Karpas-422 (cell line): Measurements from ENCODE around the gene ZNF683. TPM values are rescaled to one million over a fixed set of nuclear protein-coding genes. Genes with fewer than 3 reads are reported as not detected.
"Not testable (repeated sequence)": the region's sequence is repeated elsewhere in the genome, so short reads cannot be mapped to it uniquely, and the experiment has no call there.

Source experiments
- DNase-seq: peaks from one replicate; pipeline ENCODE4 v3.0.0-alpha.2; 2015
- H2AFZ ChIP-seq: fragments of 200-600 bp; sonication (generic); 2 replicates; pipeline ENCODE4 v1.6.1; 2014; ENCODE audit warnings: antibody characterized with exemption, low read length, mixed read lengths
- H3K27ac ChIP-seq: fragments of 200-600 bp; sonication (generic); 2 replicates; pipeline ENCODE4 v1.5.1; 2014; ENCODE audit warnings: mild to moderate bottlenecking, low read length, moderate library complexity
- H3K27me3 ChIP-seq: fragments of 200-600 bp; sonication (generic); 2 replicates; pipeline ENCODE4 v1.6.1; 2014; ENCODE audit warnings: low read length, mixed read lengths
- H3K36me3 ChIP-seq: fragments of 200-600 bp; sonication (generic); 2 replicates; pipeline ENCODE4 v1.6.1; 2014; ENCODE audit warnings: low read length, mixed read lengths; ENCODE audit not compliant: insufficient read depth
- H3K4me1 ChIP-seq: fragments of 200-600 bp; sonication (generic); 2 replicates; pipeline ENCODE4 v1.6.1; 2014; ENCODE audit warnings: mild to moderate bottlenecking, low read length, mixed read lengths
- H3K4me2 ChIP-seq: fragments of 200-600 bp; sonication (generic); 2 replicates; pipeline ENCODE4 v1.6.1; 2014; ENCODE audit warnings: low read length, low read depth, mild to moderate bottlenecking; ENCODE audit not compliant: poor library complexity, severe bottlenecking
- H3K4me3 ChIP-seq: fragments of 200-600 bp; sonication (generic); 2 replicates; pipeline ENCODE4 v1.5.1; 2014; ENCODE audit warnings: mild to moderate bottlenecking, antibody characterized with exemption, low read length, mixed read lengths
- H3K79me2 ChIP-seq: fragments of 200-600 bp; sonication (generic); 2 replicates; pipeline ENCODE4 v1.6.1; 2014; ENCODE audit warnings: mild to moderate bottlenecking, low read length, mixed read lengths
- H3K9ac ChIP-seq: fragments of 200-600 bp; sonication (generic); 2 replicates; pipeline ENCODE4 v1.6.0; 2014; ENCODE audit warnings: low read length
- H3K9me2 ChIP-seq: fragments of 200-600 bp; sonication (generic), shearing (Covaris generic); replicated peaks from 2 replicates; pipeline ENCODE4 v1.6.0; 2014; ENCODE audit warnings: mild to moderate bottlenecking, low read length, moderate library complexity; ENCODE audit not compliant: insufficient read depth
- H3K9me3 ChIP-seq: fragments of 300-700, 200-600 bp; sonication (generic); 2 replicates; pipeline ENCODE4 v1.6.1; 2014; ENCODE audit warnings: low read length, mixed read lengths
- H4K20me1 ChIP-seq: fragments of 200-600 bp; sonication (generic); 2 replicates; pipeline ENCODE4 v1.6.1; 2014; ENCODE audit warnings: mild to moderate bottlenecking, antibody characterized with exemption, low read length, low read depth; ENCODE audit not compliant: insufficient read depth
- total RNA-seq: library from RNA; depleted of rRNA; stranded (reverse); fragments of >200 nt; shearing (Covaris generic); gene quantifications from 2 replicates; pipeline ENCODE4 v1.2.3, GENCODE V29; 2014; ENCODE audit warnings: low replicate concordance

ZNF683 gene
- total RNA-seq, 1 experiment from 2014 or later: not detected

GRCh38 chr1:26376050-26376449 is 3.5 kb upstream of the ZNF683 start:
- Histone ChIP-seq H3K9me3 (no peaks in the 10 kb centered on the region), H3K4me1 (no peaks in the 10 kb centered on the region), H3K4me3 (no peak overlapping the region), H3K4me2 (no peak overlapping the region), H3K9ac (no peak overlapping the region), H4K20me1 (no peaks in the 10 kb centered on the region), H3K27me3 (no peaks in the 10 kb centered on the region), H2AFZ (no peak overlapping the region), H3K9me2 (no peaks in the 10 kb centered on the region), H3K79me2 (no peaks in the 10 kb centered on the region), H3K36me3 (no peaks in the 10 kb centered on the region), H3K27ac (no peak overlapping the region)
- DNase-seq: no peak

DNA sequence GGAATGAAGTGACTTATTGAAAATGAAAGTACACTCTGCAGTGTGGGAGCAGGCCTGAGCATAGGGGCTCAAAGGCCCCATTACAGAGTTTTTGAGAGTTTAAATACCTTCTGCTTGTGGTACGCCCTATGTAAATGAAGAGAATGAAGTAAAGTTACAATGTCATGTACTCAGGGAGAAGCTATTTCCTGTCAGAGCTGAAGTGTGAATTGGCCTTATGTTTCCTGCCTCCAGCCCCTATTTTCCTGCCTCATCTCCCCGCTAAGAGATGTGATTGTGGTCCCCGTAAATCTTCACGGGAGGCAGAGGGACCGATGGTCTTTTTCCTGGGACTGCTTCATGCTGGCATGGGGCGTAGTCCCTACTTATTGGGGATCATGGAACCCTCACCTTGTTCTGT is 2.5 kb upstream of the ZNF683 start:
- no peak for DNase-seq

DNA sequence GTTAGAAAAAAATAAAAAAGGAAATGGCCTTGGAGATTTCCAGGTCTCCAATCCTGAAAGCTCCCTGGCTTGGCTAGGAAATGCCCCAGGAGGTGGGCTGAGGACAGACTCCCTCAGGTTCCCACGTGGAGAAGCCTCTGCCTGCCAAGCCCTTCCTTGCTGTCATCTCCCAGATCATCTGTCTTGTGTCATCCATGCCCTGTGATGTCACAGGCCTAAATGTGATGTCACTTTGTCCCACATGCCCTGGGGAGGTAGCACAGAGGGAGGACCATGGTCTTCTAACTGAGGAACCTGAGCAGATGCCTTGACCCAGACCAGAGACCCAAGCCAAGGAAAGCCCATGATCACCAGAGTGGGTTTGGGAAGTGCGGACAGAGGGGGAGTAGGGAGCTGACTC is 1.8 kb upstream of the ZNF683 start:
- not testable (repeated sequence) for H3K9me2 ChIP-seq, H3K79me2 ChIP-seq, H2AFZ ChIP-seq, H3K27me3 ChIP-seq, H3K9me3 ChIP-seq, H3K9ac ChIP-seq, H4K20me1 ChIP-seq, H3K27ac ChIP-seq, H3K36me3 ChIP-seq, H3K4me2 ChIP-seq, H3K4me1 ChIP-seq, H3K4me3 ChIP-seq, DNase-seq

More for the DNA sequence above, 2.5 kb upstream of the ZNF683 start:
- Histone ChIP-seq H3K9me3 (no peaks in the 10 kb centered on the region), H3K4me1 (no peaks in the 10 kb centered on the region), H3K27me3 (no peaks in the 10 kb centered on the region), H2AFZ (no peak overlapping the region), H3K4me2 (no peak overlapping the region), H3K9me2 (no peaks in the 10 kb centered on the region), H4K20me1 (no peaks in the 10 kb centered on the region), H3K9ac (no peak overlapping the region), H3K4me3 (no peak overlapping the region), H3K27ac (no peak overlapping the region), H3K79me2 (no peaks in the 10 kb centered on the region), H3K36me3 (no peaks in the 10 kb centered on the region)

GRCh38 chr1:26373789-26374188 is 1.2 kb upstream of the ZNF683 start:
- no peaks in the 10 kb centered on the region for H3K9me3 ChIP-seq
- H3K79me2 ChIP-seq: no peaks in the 10 kb centered on the region
- H3K27me3 ChIP-seq: no peaks in the 10 kb centered on the region
- H3K27ac ChIP-seq: no peak overlapping the region
- no peak overlapping the region for H3K4me3 ChIP-seq
- H3K9me2 ChIP-seq: no peaks in the 10 kb centered on the region
- no peak overlapping the region for H3K4me2 ChIP-seq
- no peak for DNase-seq
- no peaks in the 10 kb centered on the region for H3K36me3 ChIP-seq
- no peaks in the 10 kb centered on the region for H4K20me1 ChIP-seq
- H3K9ac ChIP-seq: no peak overlapping the region
- H3K4me1 ChIP-seq: no peaks in the 10 kb centered on the region
- H2AFZ ChIP-seq: no peak overlapping the region

- Histone ChIP-seq H3K4me3 (no peak overlapping the region), H2AFZ (no peak overlapping the region), H4K20me1 (no peaks in the 10 kb centered on the region), H3K9me3 (no peaks in the 10 kb centered on the region), H3K36me3 (no peaks in the 10 kb centered on the region), H3K9me2 (no peaks in the 10 kb centered on the region), H3K27me3 (no peaks in the 10 kb centered on the region), H3K9ac (no peak overlapping the region), H3K4me1 (no peaks in the 10 kb centered on the region), H3K79me2 (no peaks in the 10 kb centered on the region), H3K4me2 (no peak overlapping the region), H3K27ac (no peak overlapping the region)
- DNase-seq: no peak
Observed at GRCh38 chr1:26373281-26373680, 731 bp upstream of the ZNF683 start.

- DNase-seq: no peak
- no peaks in the 10 kb centered on the region for H3K4me1 ChIP-seq
- H3K79me2 ChIP-seq: no peaks in the 10 kb centered on the region
- H3K27ac ChIP-seq: no peak overlapping the region
- no peaks in the 10 kb centered on the region for H3K27me3 ChIP-seq
- H3K9me3 ChIP-seq: no peaks in the 10 kb centered on the region
- no peak overlapping the region for H3K9ac ChIP-seq
- H3K4me2 ChIP-seq: no peak overlapping the region
- H3K4me3 ChIP-seq: no peak overlapping the region
- no peaks in the 10 kb centered on the region for H4K20me1 ChIP-seq
- no peak overlapping the region for H2AFZ ChIP-seq
- no peaks in the 10 kb centered on the region for H3K9me2 ChIP-seq
- no peaks in the 10 kb centered on the region for H3K36me3 ChIP-seq
Observed at GRCh38 chr1:26372039-26372438, 511 bp downstream of the ZNF683 start.

DNA sequence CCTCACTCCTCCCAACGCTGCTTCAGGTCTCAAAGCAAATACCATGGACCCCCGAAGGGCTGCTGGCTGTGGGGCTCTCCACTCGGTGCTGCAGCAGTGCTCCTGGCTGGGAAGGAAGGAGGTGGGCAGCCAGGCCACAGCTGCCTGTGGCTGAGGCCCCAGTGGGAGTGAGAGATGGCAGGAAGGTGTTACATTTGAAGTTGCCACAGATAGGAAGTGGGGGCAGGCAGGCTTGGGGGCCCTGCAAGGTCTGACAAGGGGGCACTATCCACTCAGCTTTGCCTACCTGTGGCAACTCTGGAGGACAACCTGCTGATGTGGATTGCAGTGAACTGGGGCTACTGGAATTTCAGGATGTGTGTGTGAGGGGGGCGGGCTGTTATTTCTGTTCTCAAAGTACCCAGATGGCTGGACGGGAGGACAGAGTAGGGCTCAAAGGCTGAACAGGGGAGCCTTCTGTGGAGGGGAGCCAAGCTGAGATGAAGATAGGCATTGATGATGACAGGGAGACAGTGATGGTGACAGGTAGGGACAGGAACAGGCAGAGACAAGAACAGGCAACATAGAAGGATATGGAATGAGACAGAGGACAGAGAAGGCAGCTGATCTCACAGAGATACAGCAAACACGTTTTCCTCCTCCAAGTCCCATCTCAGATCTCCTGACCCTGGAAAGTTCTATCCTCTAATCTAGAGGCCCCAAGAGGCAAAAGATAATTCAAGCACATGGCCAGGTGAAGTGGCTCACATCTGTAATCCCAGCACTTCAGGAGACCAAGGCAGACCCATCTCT is 1.8 kb downstream of the ZNF683 start:
- Histone ChIP-seq H4K20me1 (no peaks in the 10 kb centered on the region), H3K36me3 (no peaks in the 10 kb centered on the region), H3K9me2 (no peaks in the 10 kb centered on the region), H3K27ac (no peak overlapping the region), H3K79me2 (no peaks in the 10 kb centered on the region), H3K9ac (no peak overlapping the region), H2AFZ (no peak overlapping the region), H3K4me2 (no peak overlapping the region), H3K4me3 (no peak overlapping the region), H3K4me1 (no peaks in the 10 kb centered on the region), H3K9me3 (no peaks in the 10 kb centered on the region), H3K27me3 (no peaks in the 10 kb centered on the region)
- DNase-seq: no peak

DNA sequence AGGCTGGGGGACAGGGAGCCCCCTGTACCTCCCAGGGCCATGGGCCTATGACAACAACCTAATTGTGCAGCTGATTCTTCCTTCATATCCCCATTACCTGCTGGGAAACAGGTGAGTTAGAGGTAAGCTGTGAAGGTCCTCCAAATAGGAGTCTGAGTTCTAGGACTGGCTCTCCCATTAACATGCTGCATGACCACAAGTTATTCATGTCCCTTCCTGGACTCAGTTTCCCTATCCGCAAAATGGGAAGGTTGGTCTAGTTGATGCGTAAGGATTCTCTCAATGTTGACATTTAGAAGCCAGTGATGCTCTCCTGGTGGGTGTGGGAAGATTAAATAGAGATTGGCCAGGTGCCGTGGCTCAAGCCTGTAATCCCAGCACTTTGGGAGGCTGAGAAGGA is 4.1 kb downstream of the ZNF683 start:
- no peaks in the 10 kb centered on the region for H4K20me1 ChIP-seq
- H3K79me2 ChIP-seq: no peaks in the 10 kb centered on the region
- H3K27ac ChIP-seq: no peak overlapping the region
- H3K4me1 ChIP-seq: no peaks in the 10 kb centered on the region; the same call in 1 of the 2 replicates
- no peak overlapping the region for H2AFZ ChIP-seq
- H3K9ac ChIP-seq: no peak overlapping the region
- H3K4me3 ChIP-seq: no peak overlapping the region
- no peaks in the 10 kb centered on the region for H3K27me3 ChIP-seq
- H3K36me3 ChIP-seq: no peaks in the 10 kb centered on the region
- H3K9me2 ChIP-seq: no peaks in the 10 kb centered on the region
- H3K4me2 ChIP-seq: no peak overlapping the region
- no peaks in the 10 kb centered on the region for H3K9me3 ChIP-seq
- DNase-seq: no peak
